Ovary (tissue), 3 donors: ENCODE results near the gene TSTD2.

ENCODE experiments used
- POLR2A ChIP-seq: fragments of 450-650 bp; IDR thresholded peaks from one replicate; pipeline ENCODE4 v1.6.1; 2017; ENCODE audit warnings: antibody characterized with exemption, mild to moderate bottlenecking, moderate library complexity
- TF ChIP-seq, protein P1 (sequence below), 3 donors: fragments of 450-650 bp in 2 of 3; fragments of 200-600 bp in 1 of 3; IDR thresholded peaks; one replicate each; pipeline versions ENCODE4 v1.5.1 to v1.8.0; 2016 to 2022; ENCODE audit warnings: antibody characterized with exemption in 3 of 3, mild to moderate bottlenecking in 1 of 3
- donor health status: DM: no; HTN: no; CAD: no.

DNA sequence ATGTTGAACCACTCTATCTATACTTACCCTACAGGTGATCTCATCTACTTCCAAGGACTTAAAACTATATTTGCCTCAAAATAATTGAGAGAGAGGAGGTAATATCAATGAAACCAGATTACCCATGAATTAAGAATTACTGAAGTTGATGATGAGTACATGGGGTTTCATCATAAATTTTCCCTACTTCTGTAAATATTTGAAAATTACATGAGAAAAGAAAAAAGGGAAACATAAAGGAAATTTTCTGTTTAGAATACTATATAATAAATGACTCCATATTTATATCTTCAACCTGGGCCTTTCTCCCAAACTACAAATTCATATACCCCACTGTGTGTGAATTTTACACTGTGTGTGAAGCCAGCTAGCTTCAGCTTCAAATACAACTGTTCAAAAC is 2.6 kb downstream of the TSTD2 start:
- TF ChIP-seq, protein P1, sequence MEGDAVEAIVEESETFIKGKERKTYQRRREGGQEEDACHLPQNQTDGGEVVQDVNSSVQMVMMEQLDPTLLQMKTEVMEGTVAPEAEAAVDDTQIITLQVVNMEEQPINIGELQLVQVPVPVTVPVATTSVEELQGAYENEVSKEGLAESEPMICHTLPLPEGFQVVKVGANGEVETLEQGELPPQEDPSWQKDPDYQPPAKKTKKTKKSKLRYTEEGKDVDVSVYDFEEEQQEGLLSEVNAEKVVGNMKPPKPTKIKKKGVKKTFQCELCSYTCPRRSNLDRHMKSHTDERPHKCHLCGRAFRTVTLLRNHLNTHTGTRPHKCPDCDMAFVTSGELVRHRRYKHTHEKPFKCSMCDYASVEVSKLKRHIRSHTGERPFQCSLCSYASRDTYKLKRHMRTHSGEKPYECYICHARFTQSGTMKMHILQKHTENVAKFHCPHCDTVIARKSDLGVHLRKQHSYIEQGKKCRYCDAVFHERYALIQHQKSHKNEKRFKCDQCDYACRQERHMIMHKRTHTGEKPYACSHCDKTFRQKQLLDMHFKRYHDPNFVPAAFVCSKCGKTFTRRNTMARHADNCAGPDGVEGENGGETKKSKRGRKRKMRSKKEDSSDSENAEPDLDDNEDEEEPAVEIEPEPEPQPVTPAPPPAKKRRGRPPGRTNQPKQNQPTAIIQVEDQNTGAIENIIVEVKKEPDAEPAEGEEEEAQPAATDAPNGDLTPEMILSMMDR (IDR thresholded peaks at IDR 0.05) = no peak
- TF ChIP-seq POLR2A = no peak
